GM21576 (cell line): ENCODE results near the gene ACOT12.
"Not testable (repeated sequence)": the region's sequence is repeated elsewhere in the genome, so short reads cannot be mapped to it uniquely, and the experiment has no call there.

Experiments used
- ATAC-seq: cut with Tn5 transposase; IDR thresholded peaks from one replicate; pipeline ENCODE4 v1.9.1; 2021; ENCODE audit warnings: mild to moderate bottlenecking, moderate library complexity; ENCODE audit not compliant: unreplicated experiment

ACOT12 gene

GRCh38 chr5:81300921-81301270, 93.0 kb downstream of the ACOT12 start:
- no peak for ATAC-seq

GRCh38 chr5:81297531-81297930, 96.4 kb downstream of the ACOT12 start:
- ATAC-seq = no peak

- not testable (repeated sequence) for ATAC-seq
Measured at GRCh38 chr5:81294021-81294420, 99.9 kb downstream of the ACOT12 start.

GRCh38 chr5:81292130-81292529, 101.8 kb downstream of the ACOT12 start:
- no peak for ATAC-seq

- no peak for ATAC-seq
Measured at GRCh38 chr5:81290146-81290545, 103.8 kb downstream of the ACOT12 start.

GRCh38 chr5:81288021-81288433, 105.9 kb downstream of the ACOT12 start:
- no peak for ATAC-seq

GRCh38 chr5:81286059-81286617, 107.8 kb downstream of the ACOT12 start:
- no peak for ATAC-seq

- no peak for ATAC-seq
Measured at GRCh38 chr5:81283976-81284375, 110.0 kb downstream of the ACOT12 start.
